A549 (cell line): ENCODE measurements around the gene AADACL4. TPM values are rescaled to one million over a fixed set of nuclear protein-coding genes. Genes with fewer than 3 reads are reported as not detected.

Source experiments
- ATAC-seq, 2 experiments: fragments of 200-7000 bp in 1 of 2; fragments of >200 bp in 1 of 2; cut with Nextera tagmentation in 1 of 2; cut with Tn5 transposase in 1 of 2; 3 replicates each; pipeline versions ENCODE4 v1.8.0 to v1.9.1; 2018 to 2020; ENCODE audit warnings: mild to moderate bottlenecking in 1 of 2, moderate library complexity in 1 of 2
- CTCF ChIA-PET: fragments of 300-600 bp; sonication (Branson Sonifier 250); formaldehyde crosslinking; extraction: SDS; loops from one replicate; lab custom pipeline; 2021; ENCODE audit warnings: antibody characterized with exemption, inconsistent platforms; lab: Yijun Ruan, JAX
- POLR2A ChIA-PET: fragments of 350-600 bp; formaldehyde crosslinking; extraction: SDS; loops from one replicate; lab custom pipeline; 2021; ENCODE audit warnings: antibody characterized with exemption, inconsistent platforms; lab: Yijun Ruan, JAX
- DNase-seq, 2 experiments: peaks; one replicate each; pipeline versions ENCODE4 v3.0.0 to v3.0.0-alpha.2; 2011 to 2016; ENCODE audit warnings: low read depth in 1 of 2, low spot score in 1 of 2
- FAIRE-seq: peaks from 2 replicates; lab custom pipeline; 2011; peaks lifted over from hg19 to GRCh38; lab: Jason Lieb, UNC
- H3K27ac ChIP-seq, 2 experiments: fragments of >200 bp; sonication (Bioruptor Twin); formaldehyde crosslinking; 3 replicates each; pipeline ENCODE4 v1.5.1; 2016 to 2017
- H3K4me1 ChIP-seq: fragments of >200 bp; sonication (Bioruptor Twin); formaldehyde crosslinking; 3 replicates; pipeline ENCODE4 v1.6.1; 2016
- H3K4me2 ChIP-seq: fragments of >200 bp; sonication (Bioruptor Twin); formaldehyde crosslinking; 3 replicates; pipeline ENCODE4 v1.6.1; 2016
- H3K4me3 ChIP-seq: fragments of >200 bp; sonication (Bioruptor Twin); formaldehyde crosslinking; 3 replicates; pipeline ENCODE4 v1.5.1; 2016
- H3K9me3 ChIP-seq: fragments of >200 bp; sonication (Bioruptor Twin); formaldehyde crosslinking; 3 replicates; pipeline ENCODE4 v1.6.1; 2016
- CBX8 ChIP-seq: fragments of 200-600 bp; sonication (generic); IDR thresholded peaks from 2 replicates; pipeline ENCODE4 v1.6.1; 2016
- CEBPB ChIP-seq, 2 experiments: fragments of >200 bp in 1 of 2; sonication (Bioruptor Twin) in 1 of 2; formaldehyde crosslinking in 1 of 2; IDR thresholded peaks; 2 replicates each; pipeline ENCODE4 v1.6.1; 2012 to 2016
- CHD2 ChIP-seq: fragments of 150-350 bp; IDR thresholded peaks from 2 replicates; pipeline ENCODE4 v1.6.1; 2014; ENCODE audit warnings: low read length; ENCODE audit not compliant: partially characterized antibody
- EHF ChIP-seq: fragments of 250-450 bp; sonication (Bioruptor Pico); IDR thresholded peaks from 2 replicates; pipeline ENCODE4 v1.5.0; 2020; ENCODE audit warnings: mild to moderate bottlenecking
- EP300 ChIP-seq, 2 experiments: fragments of >200 bp; sonication (Bioruptor Twin); formaldehyde crosslinking; IDR thresholded peaks; 2 replicates in 1 of 2; 3 replicates in 1 of 2; pipeline ENCODE4 v1.6.1; 2016 to 2017
- ESRRA ChIP-seq: fragments of 150-350 bp; IDR thresholded peaks from 2 replicates; pipeline ENCODE4 v1.6.1; 2014; ENCODE audit warnings: mild to moderate bottlenecking, low read length, borderline replicate concordance
- HDAC2 ChIP-seq: fragments of 200-600 bp; sonication (generic); IDR thresholded peaks from 2 replicates; pipeline ENCODE4 v1.6.1; 2016
- HEYL ChIP-seq: fragments of 250-450 bp; sonication (Bioruptor Pico); IDR thresholded peaks from 2 replicates; pipeline ENCODE4 v1.8.0; 2021; ENCODE audit warnings: mild to moderate bottlenecking, moderate library complexity
- HOXB13 ChIP-seq: fragments of 250-450 bp; sonication (Bioruptor Pico); IDR thresholded peaks from 2 replicates; pipeline ENCODE4 v1.5.0; 2020; ENCODE audit warnings: low read depth, mild to moderate bottlenecking, moderate library complexity
- HOXB5 ChIP-seq: fragments of 250-450 bp; sonication (Bioruptor Pico); IDR thresholded peaks from 2 replicates; pipeline ENCODE4 v1.5.0; 2020; ENCODE audit warnings: mild to moderate bottlenecking, moderate library complexity
- JUN ChIP-seq, 2 experiments: fragments of >200 bp; sonication (Bioruptor Twin); formaldehyde crosslinking; IDR thresholded peaks; 2 replicates in 1 of 2; 3 replicates in 1 of 2; pipeline ENCODE4 v1.6.1; 2016 to 2017
- MAX ChIP-seq: IDR thresholded peaks from 2 replicates; pipeline ENCODE4 v1.6.1; 2012
- NFE2L2 ChIP-seq: fragments of 150-350 bp; conservative IDR thresholded peaks from 2 replicates; pipeline ENCODE4 v1.6.1; 2014; ENCODE audit warnings: low read length
- PBX3 ChIP-seq: IDR thresholded peaks from 2 replicates; pipeline ENCODE4 v1.6.1; 2012
- PHF8 ChIP-seq: fragments of 200-600 bp; sonication (generic); IDR thresholded peaks from 2 replicates; pipeline ENCODE4 v1.6.1; 2016; ENCODE audit warnings: low read depth, mild to moderate bottlenecking, antibody characterized with exemption, moderate library complexity, borderline replicate concordance
- POLR2A ChIP-seq: IDR thresholded peaks from 2 replicates; pipeline ENCODE4 v1.6.1; 2012; ENCODE audit warnings: mild to moderate bottlenecking, low read length
- POLR2AphosphoS2 ChIP-seq: conservative IDR thresholded peaks from 2 replicates; pipeline ENCODE4 v1.6.1; 2012; ENCODE audit warnings: low read length, improper control_type of control experiment, inconsistent platforms
- RARB ChIP-seq: fragments of 250-450 bp; sonication (Bioruptor Pico); IDR thresholded peaks from 2 replicates; pipeline ENCODE4 v1.8.0; 2021; ENCODE audit warnings: mild to moderate bottlenecking, moderate library complexity
- RCOR1 ChIP-seq: fragments of 150-350 bp; IDR thresholded peaks from 2 replicates; pipeline ENCODE4 v1.6.1; 2014; ENCODE audit warnings: antibody characterized with exemption, low read length, low read depth
- REST ChIP-seq: fragments of 200-600 bp; sonication (generic); IDR thresholded peaks from 2 replicates; pipeline ENCODE4 v1.6.1; 2016; ENCODE audit warnings: antibody characterized with exemption, mild to moderate bottlenecking, moderate library complexity
- SMC3 ChIP-seq: fragments of >200 bp; sonication (Bioruptor Twin); formaldehyde crosslinking; IDR thresholded peaks from 3 replicates; pipeline ENCODE4 v1.6.1; 2018; ENCODE audit warnings: inconsistent platforms
- TP53 ChIP-seq: fragments of 250-450 bp; sonication (Bioruptor Pico); IDR thresholded peaks from 2 replicates; pipeline ENCODE4 v1.5.0; 2021; ENCODE audit warnings: mild to moderate bottlenecking, moderate library complexity
- ZC3H11A ChIP-seq: fragments of 450-650 bp; IDR thresholded peaks from 2 replicates; pipeline ENCODE4 v1.6.1; 2014; ENCODE audit warnings: antibody characterized with exemption, mild to moderate bottlenecking
- ZFP36 ChIP-seq: fragments of 450-650 bp; IDR thresholded peaks from 2 replicates; pipeline ENCODE4 v1.6.1; 2014; ENCODE audit warnings: borderline replicate concordance; ENCODE audit not compliant: partially characterized antibody
- WGBS: methylation state at CpG from one replicate; pipeline ENCODE4 v1.1.6; 2017; ENCODE audit errors: missing lambda C conversion rate; 5-methylcytosine and 5-hydroxymethylcytosine counted together
- polyA plus RNA-seq, 4 experiments: library from polyadenylated mRNA; depleted of rRNA in 3 of 4; stranded (reverse); fragments of >200 nt; fragmentation: RNase III in 1 of 4; extraction: RNeasy Plus Mini Kit Qiagen cat#74134 plus additional on column Dnase treatment in 1 of 4; gene quantifications; 2 replicates in 3 of 4; 3 replicates in 1 of 4; pipeline ENCODE4 v1.2.3, GENCODE V29; 2011 to 2017
- TF ChIP-seq, protein P1 (sequence below): IDR thresholded peaks from 2 replicates; pipeline ENCODE4 v1.6.1; 2012; ENCODE audit warnings: low read depth, borderline replicate concordance

AADACL4 gene
- polyA plus RNA-seq, 2 of the 4 experiments (the other 2 are of a cell fraction): not detected

- TF ChIP-seq HDAC2 (no peak), SMC3 (no peak)
- TF ChIP-seq, protein P1, sequence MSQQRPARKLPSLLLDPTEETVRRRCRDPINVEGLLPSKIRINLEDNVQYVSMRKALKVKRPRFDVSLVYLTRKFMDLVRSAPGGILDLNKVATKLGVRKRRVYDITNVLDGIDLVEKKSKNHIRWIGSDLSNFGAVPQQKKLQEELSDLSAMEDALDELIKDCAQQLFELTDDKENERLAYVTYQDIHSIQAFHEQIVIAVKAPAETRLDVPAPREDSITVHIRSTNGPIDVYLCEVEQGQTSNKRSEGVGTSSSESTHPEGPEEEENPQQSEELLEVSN: no peak
Measured at GRCh38 chr1:12604114-12604874, 39.6 kb upstream of the AADACL4 start (continued).

GRCh38 chr1:12604986-12605385 is 38.9 kb upstream of the AADACL4 start:
- H3K27ac ChIP-seq: peak overlapping the region; percentile 97 to 100
- H3K4me1 ChIP-seq: peaks cover 77% of the 10 kb centered on the region
- TF ChIP-seq JUN (IDR thresholded peaks at IDR 0.05): no peak
- no peak for TF ChIP-seq CHD2
- no peak for TF ChIP-seq NFE2L2
- TF ChIP-seq POLR2AphosphoS2: peak; percentile 90
- H3K4me2 ChIP-seq: peak overlapping the region; percentile 55; the same call in 1 of the 3 replicates
- no peak for FAIRE-seq
- ChIA-PET CTCF (interaction anchor here (0.7 to 1.7 kb wide), 2 partner anchors 54 to 594 kb away, joined by 4 to 6 read pairs; no protein-coding TSS in a partner anchor), POLR2A (interaction anchor here (1.0 to 2.2 kb wide), 4 partner anchors 8 to 55 kb away, joined by 3 to 49 read pairs (median 12); partner anchors contain the start of gene DHRS3)
- 0 out of 3 replicates have a peak, but pooled peaks cover 2% of the 10 kb centered on the region for H3K9me3 ChIP-seq
- DNase-seq: no peak
- ATAC-seq: no peak
- H3K4me3 ChIP-seq: no peak overlapping the region
- WGBS: 84% methylated on average over 9 of the region's 9 CpGs

DNA sequence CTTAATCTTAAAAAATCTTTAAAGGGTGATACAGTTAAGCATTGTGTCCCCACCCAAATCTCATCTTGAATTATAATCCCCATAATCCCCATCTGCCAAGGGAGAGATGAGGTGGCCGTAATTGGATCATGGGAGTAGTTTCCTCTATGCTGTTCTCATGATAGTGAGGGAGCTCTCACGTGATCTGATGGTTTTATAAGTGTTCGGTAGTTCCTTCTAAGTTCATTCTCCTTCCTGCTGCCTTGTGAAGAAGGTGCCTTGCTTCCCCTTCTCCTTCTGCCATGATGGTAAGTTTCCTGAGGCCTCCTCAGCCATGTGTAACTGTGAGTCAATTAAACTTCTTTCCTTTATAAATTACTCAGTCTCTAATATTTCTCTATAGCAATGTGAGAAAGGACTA is 36.6 kb upstream of the AADACL4 start:
- Histone ChIP-seq H3K4me3 (no peak overlapping the region), H3K4me1 (peaks cover 77% of the 10 kb centered on the region), H3K4me2 (no peak overlapping the region), H3K9me3 (0 out of 3 replicates have a peak, but pooled peaks cover 2% of the 10 kb centered on the region), H3K27ac (peak overlapping the region; percentile 53 to 100; a peak in 5 of 6 replicates)
- no peak for DNase-seq
- ATAC-seq: no peak
- 90% methylated on average over 3 of the region's 3 CpGs for WGBS
- TF ChIP-seq POLR2AphosphoS2: no peak; the same call in 1 of the 2 replicates
- CTCF ChIA-PET: no interaction called here
- POLR2A ChIA-PET: interaction anchor here (1.9 kb wide), 1 partner anchor 11 kb away, joined by 7 read pairs; no protein-coding TSS in a partner anchor
- FAIRE-seq: no peak

GRCh38 chr1:12608311-12608957 is 35.5 kb upstream of the AADACL4 start:
- ChIA-PET POLR2A (interaction anchor here (1.7 kb wide), 1 partner anchor 10 kb away, joined by 9 read pairs; the partner anchor contains the start of gene DHRS3), CTCF (no interaction called here)
- Histone ChIP-seq H3K4me1 (peaks cover 75% of the 10 kb centered on the region), H3K4me3 (no peak overlapping the region), H3K9me3 (0 out of 3 replicates have a peak, but pooled peaks cover 2% of the 10 kb centered on the region), H3K27ac (peak overlapping the region; percentile 64 to 100), H3K4me2 (peak overlapping the region; percentile 46)
- FAIRE-seq (no peak), DNase-seq (peak in 1 of 2 experiments; percentile 40), ATAC-seq (peak in 1 of 2 experiments; percentile 8; a peak in 3 of 6 replicates)
- WGBS: 44% methylated on average over 5 of the region's 5 CpGs
- TF ChIP-seq EP300 (IDR thresholded peaks at IDR 0.05): no peak; a peak in 1 of 5 replicates
- no peak for TF ChIP-seq ZC3H11A
- TF ChIP-seq POLR2AphosphoS2: peak; percentile 89; the same call in 1 of the 2 replicates
- no peak for TF ChIP-seq ZFP36
- TF ChIP-seq ESRRA: no peak
- peak; percentile 8; the same call in 1 of the 2 replicates for TF ChIP-seq RARB (CRISPR knock-in tag)
- TF ChIP-seq PBX3: no peak
- peak; percentile 6; the same call in 1 of the 2 replicates for TF ChIP-seq REST
- TF ChIP-seq HEYL (CRISPR knock-in tag): no peak
- no peak for TF ChIP-seq HOXB13
- no peak for TF ChIP-seq CHD2
- TF ChIP-seq POLR2A: no peak
- TF ChIP-seq TP53 (CRISPR knock-in tag): no peak
- no peak for TF ChIP-seq MAX
- no peak for TF ChIP-seq HOXB5 (CRISPR knock-in tag)
- no peak for TF ChIP-seq SMC3
- no peak for TF ChIP-seq RCOR1
- no peak for TF ChIP-seq NFE2L2
- no peak for TF ChIP-seq CEBPB (IDR thresholded peaks at IDR 0.05)
- no peak for TF ChIP-seq HDAC2
- TF ChIP-seq PHF8: no peak
- no peak for TF ChIP-seq CBX8
- TF ChIP-seq EHF (CRISPR knock-in tag): no peak
